Measurements from ENCODE around the gene EML4.
"Not testable (repeated sequence)": the region's sequence is repeated elsewhere in the genome, so short reads cannot be mapped to it uniquely, and the experiment has no call there.

The EML4 gene

DNA sequence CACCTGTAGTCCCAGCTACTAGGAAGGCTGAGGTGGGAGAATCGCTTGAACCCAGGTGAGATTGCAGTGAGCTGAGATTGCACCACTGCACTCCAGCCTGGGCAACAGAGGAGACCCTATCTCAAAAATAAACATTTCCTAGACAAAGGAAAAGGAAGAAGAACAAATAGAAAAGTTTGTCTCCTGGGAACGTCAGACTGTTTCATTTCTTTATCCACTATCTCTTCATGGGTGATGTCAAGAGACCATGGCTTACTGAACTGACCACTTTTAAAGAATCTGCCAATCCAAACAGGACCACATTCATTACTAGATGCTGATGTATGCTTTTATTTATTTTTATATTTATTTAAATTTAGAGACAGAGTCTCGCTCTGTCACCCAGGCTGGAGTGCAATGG lies 165.1 kb downstream of the EML4 start:
- Histone ChIP-seq H3K9me3 (no peaks in the 10 kb centered on the region), H3K4me3 (ENCODE audit: low read depth in 1 of 2, low read length in 1 of 2) (no peak overlapping the region), H3K36me3 (peaks cover 92% of the 10 kb centered on the region), H3K4me1 (ENCODE audit: control insufficient read depth in 1 of 2, insufficient read depth in 1 of 2, low read depth in 1 of 2, low read length in 1 of 2) (no peaks in the 10 kb centered on the region), H3K27me3 (no peaks in the 10 kb centered on the region), H3K27ac (no peak overlapping the region)
- TF ChIP-seq, protein P1, sequence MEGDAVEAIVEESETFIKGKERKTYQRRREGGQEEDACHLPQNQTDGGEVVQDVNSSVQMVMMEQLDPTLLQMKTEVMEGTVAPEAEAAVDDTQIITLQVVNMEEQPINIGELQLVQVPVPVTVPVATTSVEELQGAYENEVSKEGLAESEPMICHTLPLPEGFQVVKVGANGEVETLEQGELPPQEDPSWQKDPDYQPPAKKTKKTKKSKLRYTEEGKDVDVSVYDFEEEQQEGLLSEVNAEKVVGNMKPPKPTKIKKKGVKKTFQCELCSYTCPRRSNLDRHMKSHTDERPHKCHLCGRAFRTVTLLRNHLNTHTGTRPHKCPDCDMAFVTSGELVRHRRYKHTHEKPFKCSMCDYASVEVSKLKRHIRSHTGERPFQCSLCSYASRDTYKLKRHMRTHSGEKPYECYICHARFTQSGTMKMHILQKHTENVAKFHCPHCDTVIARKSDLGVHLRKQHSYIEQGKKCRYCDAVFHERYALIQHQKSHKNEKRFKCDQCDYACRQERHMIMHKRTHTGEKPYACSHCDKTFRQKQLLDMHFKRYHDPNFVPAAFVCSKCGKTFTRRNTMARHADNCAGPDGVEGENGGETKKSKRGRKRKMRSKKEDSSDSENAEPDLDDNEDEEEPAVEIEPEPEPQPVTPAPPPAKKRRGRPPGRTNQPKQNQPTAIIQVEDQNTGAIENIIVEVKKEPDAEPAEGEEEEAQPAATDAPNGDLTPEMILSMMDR (IDR thresholded peaks at IDR 0.05): no peak

DNA sequence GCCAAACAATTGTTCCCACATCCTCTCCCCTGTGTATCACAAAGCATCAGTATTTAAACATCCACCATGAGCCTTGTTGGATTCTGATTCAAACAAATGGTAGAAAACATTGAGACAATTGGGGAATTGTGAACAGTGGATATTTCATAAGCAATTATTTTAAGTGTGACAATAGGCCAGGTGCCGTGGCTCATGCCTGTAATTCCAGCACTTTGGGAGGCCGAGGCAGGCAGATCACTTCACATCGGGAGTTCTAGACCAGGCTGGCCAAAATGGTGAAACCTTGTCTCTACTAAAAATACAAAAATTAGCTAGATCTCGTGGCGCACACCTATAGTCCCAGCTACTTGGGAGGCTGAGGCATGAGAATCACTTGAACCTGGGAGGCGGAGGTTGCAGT lies 165.7 kb downstream of the EML4 start:
- not testable (repeated sequence) for H3K4me1 ChIP-seq (ENCODE audit: control insufficient read depth in 1 of 2, insufficient read depth in 1 of 2, low read depth in 1 of 2, low read length in 1 of 2); H3K4me3 ChIP-seq (ENCODE audit: low read depth in 1 of 2, low read length in 1 of 2); H3K27ac ChIP-seq; H3K27me3 ChIP-seq; H3K9me3 ChIP-seq
- H3K36me3 ChIP-seq: peaks cover 90% of the 10 kb centered on the region

DNA sequence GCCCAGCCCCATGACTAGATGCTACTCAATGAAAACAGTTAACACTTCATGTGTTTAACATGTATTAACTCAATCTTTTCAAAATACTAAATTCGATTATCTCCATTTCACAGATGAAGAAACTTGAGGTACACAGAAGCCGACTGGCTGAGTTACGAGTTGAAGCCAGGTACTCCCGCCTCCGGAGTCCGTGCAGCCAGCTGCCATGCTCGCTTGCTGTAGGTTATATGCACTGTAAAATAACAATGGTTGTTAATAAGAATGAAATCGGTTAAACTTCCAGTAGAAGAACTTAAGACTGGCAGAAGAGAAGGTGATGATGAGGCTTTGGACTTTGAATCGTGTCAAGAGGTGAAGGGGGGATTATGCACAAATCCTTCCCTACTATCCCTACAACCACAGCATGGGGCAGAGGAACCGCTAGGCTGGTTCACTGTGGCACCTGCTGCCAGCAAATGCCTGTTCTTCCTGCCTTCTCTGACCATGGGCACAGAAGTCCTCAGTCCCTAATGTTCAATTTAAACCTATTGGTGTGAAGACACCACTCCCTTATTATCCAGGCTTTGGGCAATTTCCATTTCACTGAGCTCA lies 166.5 kb downstream of the EML4 start:
- no peak overlapping the region for H3K27ac ChIP-seq
- TF ChIP-seq, protein P1 (IDR thresholded peaks at IDR 0.05): no peak
- H3K36me3 ChIP-seq: peaks cover 90% of the 10 kb centered on the region
- no peaks in the 10 kb centered on the region for H3K27me3 ChIP-seq
- no peaks in the 10 kb centered on the region for H3K4me1 ChIP-seq (ENCODE audit: control insufficient read depth in 1 of 2, insufficient read depth in 1 of 2, low read depth in 1 of 2, low read length in 1 of 2)
- H3K9me3 ChIP-seq: no peaks in the 10 kb centered on the region
- no peak overlapping the region for H3K4me3 ChIP-seq (ENCODE audit: low read depth in 1 of 2, low read length in 1 of 2)

DNA sequence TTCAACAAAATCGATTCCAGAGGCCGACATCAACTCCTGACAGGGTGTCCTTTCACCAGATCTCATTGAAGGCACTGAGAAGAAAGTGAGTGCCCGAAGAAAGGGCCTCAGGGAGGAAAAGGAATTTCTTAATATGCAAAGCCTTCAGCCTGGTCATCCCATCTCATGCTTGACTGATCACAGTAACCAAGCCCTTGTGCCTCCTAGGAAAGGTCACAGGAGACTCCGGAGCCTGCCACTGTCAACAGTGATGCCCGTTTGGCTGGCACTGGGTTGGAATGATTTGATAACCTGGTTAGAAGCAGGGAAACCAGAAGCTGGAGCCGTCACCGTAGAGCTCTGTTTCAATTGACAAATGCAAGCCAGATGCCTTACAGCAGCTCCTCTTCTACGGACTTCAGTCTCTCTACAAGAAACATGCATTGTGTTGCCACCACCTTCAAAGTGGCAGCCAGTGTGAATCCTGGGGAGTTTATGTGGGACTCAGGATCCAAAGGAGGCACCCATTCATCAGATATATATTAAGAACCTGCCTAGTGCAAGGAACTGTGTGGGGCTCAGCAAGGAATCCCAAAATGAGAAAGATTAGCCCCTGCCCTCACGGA lies 167.3 kb downstream of the EML4 start:
- Histone ChIP-seq H3K9me3 (no peaks in the 10 kb centered on the region), H3K27ac (no peak overlapping the region), H3K36me3 (peaks cover 90% of the 10 kb centered on the region), H3K4me1 (ENCODE audit: control insufficient read depth in 1 of 2, insufficient read depth in 1 of 2, low read depth in 1 of 2, low read length in 1 of 2) (no peaks in the 10 kb centered on the region), H3K4me3 (ENCODE audit: low read depth in 1 of 2, low read length in 1 of 2) (no peak overlapping the region), H3K27me3 (no peaks in the 10 kb centered on the region)
- TF ChIP-seq, protein P1 (IDR thresholded peaks at IDR 0.05): no peak

DNA sequence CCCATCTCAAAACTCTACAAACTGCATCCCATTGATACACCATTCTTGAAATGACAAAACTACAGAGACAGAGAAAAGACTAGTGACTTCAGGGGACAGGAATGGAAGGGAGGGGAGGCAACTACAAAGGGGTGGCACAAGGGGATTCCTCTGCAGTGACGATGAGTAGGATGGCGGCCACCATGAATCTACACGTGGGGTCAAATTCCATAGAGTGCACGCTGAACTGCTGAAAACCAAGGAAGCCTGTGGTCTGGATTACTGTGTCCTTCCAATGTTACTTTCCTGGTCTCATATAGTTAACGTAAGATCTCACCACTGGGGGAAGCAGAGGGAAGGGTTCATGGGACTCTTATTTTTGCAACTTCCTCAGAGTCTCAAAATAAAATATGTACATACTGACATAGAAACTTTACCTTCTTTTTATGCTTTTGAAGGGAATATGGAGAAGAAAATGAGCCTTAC lies 168.2 kb downstream of the EML4 start:
- TF ChIP-seq, protein P1 (IDR thresholded peaks at IDR 0.05): no peak
- peaks cover 90% of the 10 kb centered on the region for H3K36me3 ChIP-seq

DNA sequence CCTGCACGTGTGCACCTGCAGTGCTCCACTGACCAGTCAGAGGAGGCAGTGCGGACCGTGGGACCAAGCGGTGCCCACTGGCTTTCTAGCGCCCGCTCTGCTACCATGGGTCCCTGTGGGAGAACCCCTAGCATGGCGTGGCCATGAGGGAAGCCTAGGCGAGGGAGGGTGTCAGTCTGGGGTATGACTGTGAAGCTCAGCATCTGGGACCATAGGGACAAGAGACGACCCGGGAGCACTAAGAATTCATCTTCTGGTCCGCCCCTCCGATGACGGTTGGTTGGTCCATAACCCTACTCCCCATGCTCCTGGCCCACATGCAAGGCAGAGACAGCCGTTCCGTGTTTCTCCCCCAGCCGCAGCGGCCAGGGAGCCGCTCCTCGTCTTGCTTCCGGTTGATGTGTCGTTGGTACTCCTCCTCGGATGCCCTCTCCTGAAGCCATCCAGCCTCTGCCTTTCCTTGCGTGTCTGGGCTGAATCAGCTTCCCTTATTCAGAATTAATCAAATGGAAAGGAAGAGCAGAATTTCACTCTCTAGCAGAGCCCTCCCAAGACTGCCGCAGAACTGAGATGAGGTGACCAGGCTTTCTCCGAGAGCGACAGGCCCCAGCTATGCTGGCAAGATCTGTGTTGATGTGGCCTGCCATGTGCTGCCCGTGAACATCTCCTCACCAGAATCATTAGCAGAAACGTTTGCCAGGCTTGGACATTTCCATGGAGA lies 168.9 kb downstream of the EML4 start:
- Histone ChIP-seq H3K4me3 (ENCODE audit: low read depth in 1 of 2, low read length in 1 of 2) (no peak overlapping the region), H3K27ac (no peak overlapping the region), H3K36me3 (peaks cover 88% of the 10 kb centered on the region), H3K4me1 (ENCODE audit: control insufficient read depth in 1 of 2, insufficient read depth in 1 of 2, low read depth in 1 of 2, low read length in 1 of 2) (no peaks in the 10 kb centered on the region), H3K27me3 (no peaks in the 10 kb centered on the region), H3K9me3 (no peaks in the 10 kb centered on the region)
- TF ChIP-seq, protein P1 (IDR thresholded peaks at IDR 0.05): no peak

More for the DNA sequence above, 168.2 kb downstream of the EML4 start:
- no peaks in the 10 kb centered on the region for H3K4me1 ChIP-seq (ENCODE audit: control insufficient read depth in 1 of 2, insufficient read depth in 1 of 2, low read depth in 1 of 2, low read length in 1 of 2)
- no peak overlapping the region for H3K27ac ChIP-seq
- no peaks in the 10 kb centered on the region for H3K27me3 ChIP-seq
- no peak overlapping the region for H3K4me3 ChIP-seq (ENCODE audit: low read depth in 1 of 2, low read length in 1 of 2)
- H3K9me3 ChIP-seq: no peaks in the 10 kb centered on the region

Data from neutrophil (primary cell).